SK-MEL-5 (cell line): ENCODE measurements around the gene ERCC8. TPM values are rescaled to one million over a fixed set of nuclear protein-coding genes. Genes with fewer than 3 reads are reported as not detected.
A peak's percentile ranks its signal among the peaks of the same experiment; 100 is the strongest.
"Not testable (repeated sequence)": the region's sequence is repeated elsewhere in the genome, so short reads cannot be mapped to it uniquely, and the experiment has no call there.

Experiments
- DNase-seq: peaks from one replicate; pipeline ENCODE4 v3.0.0-alpha.2; 2016; ENCODE audit warnings: low read depth, low spot score
- in situ Hi-C: cut with HindIII; loops from 2 replicates; pipeline ENCODE4 v1.10.0; 2016; ENCODE audit warnings: low sequenced_read_pairs, high pct_unique_total_duplicates, low pct_unique_long_range_greater_than_20kb
- total RNA-seq: library from RNA; depleted of rRNA; stranded (reverse); fragments of >200 nt; shearing (Covaris generic); gene quantifications from 2 replicates; pipeline ENCODE4 v1.2.3, GENCODE V29; 2014

ERCC8 gene
- total RNA-seq, 1 experiment from 2014 or later = 13.6 TPM

DNA sequence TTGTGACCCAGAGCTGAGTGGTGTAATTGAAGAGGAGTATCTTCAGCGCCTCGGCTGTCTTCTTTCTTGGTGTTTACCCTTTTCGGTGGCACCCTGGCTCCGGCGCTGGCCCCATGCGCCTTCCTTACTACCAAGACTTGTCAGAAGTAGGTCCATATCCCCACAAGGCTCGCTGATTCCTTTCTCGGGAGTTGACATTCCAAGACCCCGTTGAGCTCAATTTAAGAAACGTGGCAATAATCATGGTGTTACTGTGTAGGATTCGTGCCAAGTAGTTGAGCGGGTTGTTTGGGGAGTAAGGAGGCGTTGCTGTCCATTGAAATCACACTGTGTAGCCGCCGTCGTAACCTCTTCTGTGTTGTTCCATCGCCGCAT is 930 bp upstream of the ERCC8 start:
- in situ Hi-C loops = loop anchor here (25.0 kb wide), 1 partner anchor 258 kb away; no protein-coding TSS in a partner anchor

DNA sequence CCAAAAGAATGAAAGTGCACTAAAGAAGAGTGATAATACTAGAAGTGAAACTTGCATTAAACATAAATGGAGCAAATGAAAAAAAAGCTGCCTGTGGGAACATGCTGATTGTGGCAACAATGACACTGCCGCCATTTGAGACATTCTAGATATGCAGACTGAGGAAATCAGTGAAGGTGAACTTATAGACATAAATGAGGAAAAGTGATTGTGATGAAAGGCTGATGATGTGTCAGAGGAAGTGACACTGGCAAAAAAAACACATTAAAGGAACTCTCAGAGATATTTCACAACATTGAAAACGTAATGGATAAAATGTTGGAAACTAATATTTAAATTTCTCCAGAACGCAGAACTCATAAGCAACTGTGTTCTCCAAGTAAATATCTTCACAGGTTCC is 1.2 kb downstream of the ERCC8 start:
- no peak for DNase-seq
- in situ Hi-C loops = loop anchor here (25.0 kb wide), 1 partner anchor 256 kb away; no protein-coding TSS in a partner anchor

More for the DNA sequence above, 930 bp upstream of the ERCC8 start:
- peak; percentile 36 for DNase-seq

DNA sequence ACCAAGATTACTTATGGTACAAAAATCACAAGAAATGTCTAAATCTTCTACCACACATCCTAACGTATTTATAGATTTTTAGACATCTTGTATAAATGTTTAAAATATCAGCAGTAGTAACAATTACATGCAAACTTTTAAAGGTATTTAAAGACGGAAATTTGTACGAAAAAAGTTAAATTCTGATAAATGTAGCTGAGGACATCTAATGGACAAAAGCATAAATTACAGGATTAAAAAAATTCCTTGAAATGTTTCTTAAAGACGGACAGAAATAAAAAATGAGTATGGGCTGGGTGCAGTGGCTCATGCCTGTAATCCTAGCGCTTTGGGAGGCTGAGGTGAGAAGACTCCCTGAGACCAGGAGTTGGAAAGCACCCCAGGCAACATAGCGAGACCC is 15.8 kb downstream of the ERCC8 start:
- peak; percentile 41 for DNase-seq
- in situ Hi-C loops = loop anchor here (25.0 kb wide), 1 partner anchor 242 kb away; no protein-coding TSS in a partner anchor

DNA sequence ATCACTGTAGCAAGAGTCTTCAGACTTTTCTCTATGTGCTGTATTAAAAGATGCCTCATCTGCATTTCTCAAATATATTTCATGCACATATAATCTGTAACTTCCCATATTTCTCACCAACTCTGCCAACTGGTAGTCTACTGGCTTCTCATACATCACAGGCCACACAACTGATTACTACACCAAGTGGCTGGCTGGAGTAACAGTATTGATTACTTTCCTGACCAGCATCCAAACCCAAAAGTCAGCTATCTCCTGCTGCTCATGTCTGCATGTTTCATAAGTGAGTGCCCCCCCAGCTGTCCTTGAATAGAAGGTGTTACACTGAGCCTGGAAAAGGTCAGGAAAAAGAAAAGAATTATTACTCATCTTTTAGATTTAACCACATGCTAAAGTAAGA is 17.4 kb downstream of the ERCC8 start:
- no peak for DNase-seq
- in situ Hi-C loops = loop anchor here (25.0 kb wide), 1 partner anchor 240 kb away; no protein-coding TSS in a partner anchor

DNA sequence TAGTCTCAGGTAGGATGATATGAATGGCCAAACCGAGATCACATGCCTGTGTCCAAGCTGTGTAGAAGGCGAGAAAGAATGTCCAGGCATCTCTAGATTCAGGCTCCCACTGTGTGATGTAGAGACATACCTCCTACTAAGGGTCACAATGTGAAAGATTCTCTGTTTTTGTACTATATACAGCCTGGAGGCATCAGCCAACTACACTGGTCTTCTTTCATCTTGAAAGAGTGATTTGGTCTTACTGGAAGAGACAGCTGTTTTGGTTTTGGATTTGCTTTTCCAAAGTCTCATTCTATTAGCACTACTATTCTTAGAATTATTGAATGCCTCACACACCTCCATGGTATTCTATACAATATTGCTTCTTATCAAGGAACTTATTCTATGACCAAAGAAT is 26.4 kb downstream of the ERCC8 start:
- peak; percentile 54 for DNase-seq
- in situ Hi-C loops = no loop called here

DNA sequence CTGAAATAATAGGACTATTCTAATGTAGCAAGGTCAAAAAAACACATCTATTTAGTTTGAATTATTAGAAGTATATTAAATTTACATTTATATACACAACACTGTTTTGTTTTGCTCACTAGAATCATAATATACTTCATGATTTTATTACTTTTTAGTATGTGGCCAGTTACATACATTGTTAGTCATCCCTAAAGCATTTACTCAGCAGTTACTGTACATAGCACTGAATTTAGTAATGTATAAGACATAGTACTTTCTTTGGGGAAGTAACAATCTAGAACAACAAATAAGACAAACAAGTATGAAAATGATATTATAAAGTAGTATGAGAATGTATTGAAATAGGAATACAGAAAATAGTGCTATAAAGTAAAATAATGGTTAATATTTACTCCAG is 28.2 kb downstream of the ERCC8 start:
- no peak for DNase-seq
- in situ Hi-C loops = no loop called here

DNA sequence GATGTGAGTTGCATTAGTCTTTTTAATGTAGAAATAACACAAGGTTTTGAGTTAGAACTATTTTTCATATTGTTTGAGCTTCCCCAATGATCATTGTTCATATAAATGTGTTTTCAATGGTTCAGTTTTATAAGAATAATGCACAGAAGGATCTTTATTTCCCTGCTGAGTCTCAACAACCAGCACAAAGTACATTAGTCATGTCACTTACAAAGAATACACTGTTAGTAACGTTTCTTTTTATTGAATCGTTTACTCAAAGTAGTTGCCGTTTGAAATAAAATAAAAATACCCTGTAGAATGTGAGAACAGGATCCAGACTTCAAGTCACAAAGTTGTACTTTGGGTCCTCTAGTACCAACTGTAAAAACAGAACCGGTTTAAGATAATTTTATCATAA is 41.5 kb downstream of the ERCC8 start:
- in situ Hi-C loops = no loop called here

DNA sequence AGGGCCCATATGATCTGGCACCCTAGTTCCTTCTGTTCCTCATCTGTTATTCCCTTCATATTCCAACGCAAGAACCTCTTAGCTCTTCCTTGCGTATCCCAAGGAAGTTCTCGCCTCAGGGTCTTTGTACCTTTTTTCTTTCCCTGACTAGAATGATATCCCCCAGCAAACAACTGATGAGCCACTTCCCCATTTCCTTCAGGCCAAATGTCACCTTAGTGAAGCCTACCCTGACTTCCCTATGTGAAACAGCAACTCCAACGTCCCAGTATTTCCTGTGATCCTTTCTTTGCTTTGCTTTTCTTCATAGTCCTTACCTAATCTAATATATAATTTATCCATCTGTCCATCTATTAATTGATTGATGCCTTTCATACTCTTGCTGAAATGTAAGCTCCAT is 47.9 kb downstream of the ERCC8 start:
- in situ Hi-C loops = no loop called here
- no peak for DNase-seq

More for the DNA sequence above, 41.5 kb downstream of the ERCC8 start:
- DNase-seq = peak; percentile 87

DNA sequence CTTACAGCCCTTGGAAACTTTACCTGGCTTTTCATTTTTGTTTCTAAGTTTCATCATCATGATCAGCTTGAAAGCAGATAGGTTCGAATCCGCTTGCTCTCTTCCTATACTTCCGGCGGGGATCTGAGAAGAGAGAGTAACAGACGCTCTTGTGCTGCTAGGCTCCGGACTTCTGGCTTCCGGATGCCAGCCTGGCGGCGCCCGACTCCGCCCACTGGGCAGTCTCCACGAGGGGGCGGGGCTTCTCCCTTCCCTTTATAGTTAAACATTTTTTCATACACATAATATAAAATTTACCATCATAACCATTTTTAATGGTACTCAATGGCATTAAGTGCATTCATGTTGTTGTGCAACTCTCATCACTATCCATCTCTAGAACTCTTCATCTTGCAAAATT is 51.3 kb downstream of the ERCC8 start:
- DNase-seq = no peak

DNA sequence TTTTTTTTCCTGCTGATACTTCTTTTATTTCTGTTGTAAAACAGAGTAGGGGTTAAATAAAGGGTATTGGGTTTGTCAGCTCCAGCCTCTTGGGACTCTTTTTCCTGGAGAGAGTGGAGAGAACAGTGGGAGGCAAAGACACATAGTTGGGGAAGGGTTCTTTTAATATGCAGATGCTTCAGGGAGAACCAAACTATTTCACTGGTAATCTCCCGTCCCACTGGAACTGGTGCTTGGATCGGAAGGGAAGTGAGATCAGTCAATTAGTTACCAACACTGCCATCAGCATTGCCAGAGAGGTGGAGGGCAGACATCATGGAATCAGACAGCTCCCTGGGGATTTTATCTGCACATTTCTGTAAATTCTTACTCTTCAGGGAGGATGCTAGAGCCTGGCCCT is 53.2 kb downstream of the ERCC8 start:
- DNase-seq = no peak
- in situ Hi-C loops = no loop called here

More for the DNA sequence above, 51.3 kb downstream of the ERCC8 start:
- in situ Hi-C loops = no loop called here

DNA sequence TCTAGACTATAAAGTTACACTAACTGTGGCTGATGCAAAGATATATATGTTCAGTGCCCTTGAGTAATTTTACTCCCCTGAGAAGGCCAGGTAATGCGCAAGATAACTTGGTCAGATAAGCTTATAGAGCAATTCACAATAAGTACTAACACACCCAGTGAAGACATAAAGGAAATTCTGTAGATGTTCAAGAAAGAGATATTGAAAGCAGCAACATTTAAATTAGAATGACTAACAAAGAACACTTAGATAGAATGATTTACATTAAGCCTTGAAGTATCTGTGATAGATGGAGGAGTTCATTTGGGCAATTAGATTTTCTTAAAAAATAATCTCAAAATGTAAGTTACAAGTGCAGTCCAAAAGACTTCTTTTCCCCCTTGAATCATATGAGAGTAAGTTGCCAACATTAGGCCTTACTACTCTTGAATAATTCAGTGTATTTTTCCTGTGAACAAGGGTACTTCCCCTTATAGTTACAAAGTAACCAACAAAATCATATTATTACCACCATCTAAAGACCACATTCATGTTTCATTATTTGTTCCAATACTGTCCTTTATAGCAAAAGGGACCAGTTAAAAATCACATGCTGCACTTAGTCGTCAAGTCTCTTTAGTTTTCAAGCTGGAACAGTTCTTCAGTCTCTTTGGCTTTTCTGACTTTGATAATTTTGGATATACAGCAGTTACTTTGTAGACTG is 56.4 kb downstream of the ERCC8 start:
- no peak for DNase-seq
- in situ Hi-C loops = no loop called here

DNA sequence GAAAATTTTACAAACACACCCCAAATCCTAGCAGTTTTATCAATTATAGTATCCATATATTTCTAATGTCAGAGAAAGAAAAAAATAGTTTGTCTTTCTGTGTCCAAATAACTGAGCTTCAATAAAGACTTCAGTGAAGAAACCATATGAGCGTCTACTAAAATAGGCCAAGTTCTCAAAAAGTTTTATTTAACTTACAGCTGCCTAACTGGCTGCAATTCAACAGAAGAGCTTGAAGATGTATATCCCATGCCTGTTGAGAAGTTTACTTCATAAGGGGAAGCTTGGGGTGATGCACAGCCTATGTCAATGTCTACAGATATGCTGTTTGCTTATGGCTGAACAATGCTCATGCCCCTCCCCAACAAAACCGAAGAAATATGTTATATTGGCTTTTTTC is 57.1 kb downstream of the ERCC8 start:
- in situ Hi-C loops = no loop called here
- DNase-seq = no peak

DNA sequence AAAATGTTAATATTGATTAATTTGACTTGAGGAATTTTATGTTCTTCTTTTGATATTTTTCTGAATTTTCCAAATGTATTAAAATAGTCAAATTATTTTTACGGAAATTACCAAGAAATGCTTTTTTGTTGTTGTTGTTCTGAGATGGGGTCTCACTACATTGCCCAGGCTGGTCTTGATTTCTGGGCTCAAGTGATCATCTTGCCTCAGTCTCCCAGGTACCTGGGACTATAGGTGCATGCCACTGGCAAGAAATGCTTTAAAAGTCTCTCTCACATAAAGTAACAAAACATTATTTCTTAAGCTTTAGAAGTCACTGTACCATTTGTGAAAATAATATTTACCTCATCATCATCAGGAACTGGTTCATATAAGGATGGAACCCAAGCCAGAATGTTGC is 57.8 kb downstream of the ERCC8 start:
- in situ Hi-C loops = no loop called here
- no peak for DNase-seq

DNA sequence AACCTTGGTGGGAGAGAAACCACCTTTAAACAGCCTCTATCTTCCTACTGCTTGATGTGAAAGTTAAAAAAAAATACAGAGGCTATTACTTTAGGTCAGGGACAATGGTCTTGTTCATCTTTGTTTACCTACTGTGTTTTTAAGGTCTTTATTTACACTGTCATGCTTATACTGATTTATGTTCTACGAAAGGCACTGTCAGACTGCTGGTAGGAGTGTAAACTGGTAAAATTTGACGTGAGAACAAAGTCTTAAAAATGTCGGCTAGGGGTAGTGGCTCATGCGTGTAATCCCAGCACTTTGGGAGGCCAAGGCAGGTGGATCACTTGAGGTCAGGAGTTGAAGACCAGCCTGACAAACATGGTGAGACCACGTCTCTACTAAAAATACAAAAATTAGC is 58.7 kb downstream of the ERCC8 start:
- in situ Hi-C loops = no loop called here
- DNase-seq = no peak

DNA sequence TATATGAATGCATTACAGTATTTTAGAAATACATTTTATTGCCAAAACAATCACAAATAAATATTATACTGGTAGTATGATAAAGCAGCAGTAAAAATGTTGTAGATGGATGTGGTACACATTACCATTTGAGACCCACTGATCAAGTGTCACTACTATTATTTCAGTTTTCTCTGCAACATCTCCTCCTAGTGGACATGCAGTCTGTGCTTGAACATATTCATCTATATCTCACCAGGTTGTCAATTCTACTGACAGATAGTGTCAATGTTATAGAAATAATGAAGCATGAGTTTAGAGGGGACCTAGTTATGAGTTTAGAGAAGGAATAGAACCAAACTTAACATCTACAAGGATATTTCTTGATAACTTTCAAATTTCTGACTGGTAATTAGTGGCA is 61.6 kb downstream of the ERCC8 start:
- DNase-seq = peak; percentile 65
- in situ Hi-C loops = no loop called here

DNA sequence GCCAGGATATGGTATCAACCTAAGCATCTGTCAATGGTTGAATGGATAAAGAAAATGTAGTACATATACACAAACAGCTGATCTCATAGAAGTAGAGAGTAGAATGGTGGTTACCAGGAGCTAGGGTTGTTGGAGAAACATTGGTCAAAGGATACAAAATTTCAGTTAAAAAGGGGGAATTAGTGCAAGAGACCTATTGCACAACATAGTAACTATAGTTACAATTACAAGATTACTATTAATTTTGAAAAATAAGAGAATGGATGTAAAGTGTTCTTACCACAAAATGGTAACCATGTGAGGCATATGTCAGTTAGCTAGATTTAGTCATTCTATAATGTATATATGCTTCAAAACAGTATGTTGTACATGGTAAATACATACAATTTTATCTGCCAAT is 72.0 kb downstream of the ERCC8 start:
- in situ Hi-C loops = no loop called here

DNA sequence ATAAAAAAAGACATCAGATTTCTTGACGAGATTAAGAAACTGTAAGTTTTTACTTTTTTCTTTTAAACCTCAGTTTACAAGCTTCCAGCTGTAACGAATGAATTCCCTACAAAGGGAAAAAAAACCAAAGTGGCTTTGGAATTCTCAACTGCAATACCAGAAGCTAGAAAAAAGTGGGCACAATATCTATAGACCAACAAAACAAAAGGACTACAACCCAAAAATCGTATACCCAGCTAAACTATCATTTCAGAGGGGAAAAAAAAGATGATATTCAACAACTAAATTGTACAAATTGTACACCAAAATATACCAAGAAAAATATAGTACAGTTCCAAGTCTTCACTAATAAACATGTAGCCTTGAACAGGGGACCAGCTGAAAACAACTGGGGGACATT is 74.0 kb downstream of the ERCC8 start:
- DNase-seq = no peak
- in situ Hi-C loops = no loop called here

More for the DNA sequence above, 72.0 kb downstream of the ERCC8 start:
- no peak for DNase-seq

DNA sequence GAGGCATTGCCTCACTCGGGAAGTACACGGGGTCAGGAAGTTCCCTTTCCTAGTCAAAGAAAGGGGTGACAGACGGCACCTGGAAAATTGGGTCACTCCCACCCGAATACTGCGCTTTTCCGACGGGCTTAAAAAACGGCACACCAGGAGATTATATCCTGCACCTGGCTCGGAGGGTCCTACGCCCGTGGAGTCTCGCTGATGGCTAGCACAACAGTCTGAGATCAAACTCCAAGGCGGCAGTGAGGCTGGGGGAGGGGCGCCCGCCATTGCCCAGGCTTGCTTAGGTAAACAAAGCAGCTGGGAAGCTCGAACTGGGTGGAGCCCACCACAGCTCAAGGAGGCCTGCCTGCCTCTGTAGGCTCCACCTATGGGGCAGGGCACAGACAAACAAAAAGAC is 84.3 kb downstream of the ERCC8 start:
- DNase-seq, in situ Hi-C loops: not testable (repeated sequence)

DNA sequence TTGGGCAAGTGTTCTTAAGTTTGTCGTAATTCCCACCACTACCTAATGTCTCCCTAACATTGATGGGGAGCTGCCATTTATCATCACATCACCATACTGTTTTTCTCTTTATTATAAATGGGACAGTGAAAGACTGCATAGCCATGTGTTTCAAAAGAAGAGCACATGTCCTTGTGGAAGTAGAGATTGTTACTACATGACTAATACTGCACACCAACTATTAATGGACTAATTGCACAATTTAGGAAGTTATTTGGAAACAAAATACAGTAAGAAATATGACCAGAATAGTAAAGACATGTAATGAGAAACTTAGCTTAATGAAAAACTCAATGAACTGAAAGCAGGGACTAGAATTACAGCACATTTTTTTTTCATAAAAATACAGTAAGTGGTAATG is 88.8 kb downstream of the ERCC8 start:
- DNase-seq = no peak
- in situ Hi-C loops = no loop called here
